K562 (cell line): ENCODE measurements around the gene SLC13A3. TPM values are rescaled to one million over a fixed set of nuclear protein-coding genes. Genes with fewer than 3 reads are reported as not detected.

Source experiments
- ATF1 ChIP-seq, 2 experiments: fragments of 450-650 bp in 1 of 2; IDR thresholded peaks; 2 replicates each; pipeline ENCODE4 v1.6.1; 2016; ENCODE audit warnings: missing compliant biosample characterization in 1 of 2, missing genetic modification characterization in 1 of 2
- BRCA1 ChIP-seq, 2 experiments: fragments of 450-650 bp in 1 of 2; sonication (generic) in 1 of 2; formaldehyde crosslinking in 1 of 2; IDR thresholded peaks; 2 replicates each; pipeline versions ENCODE4 v1.5.0 to v1.6.1; 2017 to 2020; ENCODE audit warnings: mild to moderate bottlenecking in 1 of 2, missing genetic modification reagents in 1 of 2
- CAMTA2 ChIP-seq: fragments of 250-450 bp; sonication (Bioruptor Pico); conservative IDR thresholded peaks from 2 replicates; pipeline ENCODE4 v1.5.1; 2022
- CEBPB ChIP-seq: fragments of 450-650 bp; IDR thresholded peaks from 2 replicates; pipeline ENCODE4 v1.6.1; 2016; ENCODE audit warnings: missing genetic modification characterization, missing compliant biosample characterization
- CHD2 ChIP-seq: IDR thresholded peaks from 2 replicates; pipeline ENCODE4 v1.6.1; 2011; ENCODE audit warnings: low read depth, low read length
- DIDO1 ChIP-seq: fragments of 450-650 bp; IDR thresholded peaks from 2 replicates; pipeline ENCODE4 v1.6.1; 2016; ENCODE audit warnings: low read depth, missing biosample characterization, missing genetic modification characterization
- GTF2F1 ChIP-seq: IDR thresholded peaks from 2 replicates; pipeline ENCODE4 v1.6.1; 2011; ENCODE audit warnings: low read depth, low read length, improper control_type of control experiment
- KAT2B ChIP-seq: IDR thresholded peaks from one replicate; pipeline ENCODE4 v1.6.1; 2012; ENCODE audit warnings: low read depth, mild to moderate bottlenecking, control low read depth, inconsistent platforms, low read length, moderate library complexity
- NELFE ChIP-seq: IDR thresholded peaks from 2 replicates; pipeline ENCODE4 v1.6.1; 2011; ENCODE audit warnings: mild to moderate bottlenecking; ENCODE audit not compliant: insufficient read depth, insufficient read length
- NONO ChIP-seq, 2 experiments: fragments of 200-400 bp in 1 of 2; fragments of 450-650 bp in 1 of 2; formaldehyde crosslinking in 1 of 2; IDR thresholded peaks; 2 replicates each; pipeline ENCODE4 v1.6.1; 2017; ENCODE audit warnings: low read depth in 2 of 2, mild to moderate bottlenecking in 2 of 2, moderate library complexity in 2 of 2, low read length in 1 of 2
- SMAD2 ChIP-seq: fragments of 150-350 bp; IDR thresholded peaks from 2 replicates; pipeline ENCODE4 v1.6.1; 2014; ENCODE audit warnings: low read depth, mild to moderate bottlenecking, low read length
- ZNF311 ChIP-seq: fragments of 250-450 bp; sonication (Bioruptor Pico); IDR thresholded peaks from 2 replicates; pipeline ENCODE4 v1.4.0; 2020; ENCODE audit warnings: mild to moderate bottlenecking, moderate library complexity
- ZNF589 ChIP-seq: fragments of 200-800 bp; sonication (Bioruptor generic); IDR thresholded peaks from 2 replicates; pipeline ENCODE4 v1.6.1; 2016; ENCODE audit warnings: low read depth, missing genetic modification characterization, missing compliant biosample characterization
- ZZZ3 ChIP-seq: fragments of 450-650 bp; IDR thresholded peaks from 2 replicates; pipeline ENCODE4 v1.6.1; 2016; ENCODE audit warnings: antibody characterized with exemption, mild to moderate bottlenecking, moderate library complexity
- polyA plus RNA-seq, 8 experiments: library from polyadenylated mRNA; depleted of rRNA in 4 of 8; stranded (reverse) in 5 of 8; unstranded in 3 of 8; fragments of >200 nt; fragmentation: Nextera tagmentation in 2 of 8; fragmentation: Illumina TruSeq in 1 of 8; extraction: Ambion mirVana in 2 of 8; extraction: Trizol in 1 of 8; gene quantifications; 2 replicates each; pipeline versions ENCODE4 v1.2.1 to v1.2.3, GENCODE V29; 2011 to 2014; ENCODE audit warnings: inconsistent platforms in 1 of 8, missing spikeins in 1 of 8
- total RNA-seq, 7 experiments: library from RNA; depleted of rRNA in 6 of 7; stranded (reverse); fragments of >200 nt in 6 of 7; fragmentation: Illumina TruSeq in 2 of 7; extraction: Trizol in 2 of 7; gene quantifications; 2 replicates each; pipeline versions ENCODE4 v1.2.1 to v1.2.3, GENCODE V29; 2011 to 2021; ENCODE audit warnings: low replicate concordance in 1 of 7
- TF ChIP-seq, protein P1 (sequence below), 2 experiments: IDR thresholded peaks; 2 replicates each; pipeline ENCODE4 v1.6.1; 2012; ENCODE audit warnings: improper control_type of control experiment in 2 of 2, low read depth in 2 of 2, low read length in 2 of 2, borderline replicate concordance in 1 of 2
- TF ChIP-seq, protein P2 (sequence below): fragments of 250-450 bp; sonication (Bioruptor Pico); IDR thresholded peaks from 2 replicates; pipeline ENCODE4 v1.4.0; 2020; ENCODE audit warnings: mild to moderate bottlenecking
- TF ChIP-seq, protein P3 (sequence below): fragments of 450-650 bp; IDR thresholded peaks from 2 replicates; pipeline ENCODE4 v1.6.1; 2016; ENCODE audit warnings: mild to moderate bottlenecking
- TF ChIP-seq, protein P4 (sequence below): fragments of 250-450 bp; sonication (Bioruptor Pico); IDR thresholded peaks from 2 replicates; pipeline ENCODE4 v1.8.0; 2022; ENCODE audit warnings: inconsistent platforms, mild to moderate bottlenecking, moderate library complexity, borderline replicate concordance

SLC13A3 gene
- total and polyA plus RNA-seq, 9 of the 15 experiments (the other 6 are each of a cell fraction or from before 2014, with no cell fraction given) = 5.5 to 16.4 (median 8.5) TPM

DNA sequence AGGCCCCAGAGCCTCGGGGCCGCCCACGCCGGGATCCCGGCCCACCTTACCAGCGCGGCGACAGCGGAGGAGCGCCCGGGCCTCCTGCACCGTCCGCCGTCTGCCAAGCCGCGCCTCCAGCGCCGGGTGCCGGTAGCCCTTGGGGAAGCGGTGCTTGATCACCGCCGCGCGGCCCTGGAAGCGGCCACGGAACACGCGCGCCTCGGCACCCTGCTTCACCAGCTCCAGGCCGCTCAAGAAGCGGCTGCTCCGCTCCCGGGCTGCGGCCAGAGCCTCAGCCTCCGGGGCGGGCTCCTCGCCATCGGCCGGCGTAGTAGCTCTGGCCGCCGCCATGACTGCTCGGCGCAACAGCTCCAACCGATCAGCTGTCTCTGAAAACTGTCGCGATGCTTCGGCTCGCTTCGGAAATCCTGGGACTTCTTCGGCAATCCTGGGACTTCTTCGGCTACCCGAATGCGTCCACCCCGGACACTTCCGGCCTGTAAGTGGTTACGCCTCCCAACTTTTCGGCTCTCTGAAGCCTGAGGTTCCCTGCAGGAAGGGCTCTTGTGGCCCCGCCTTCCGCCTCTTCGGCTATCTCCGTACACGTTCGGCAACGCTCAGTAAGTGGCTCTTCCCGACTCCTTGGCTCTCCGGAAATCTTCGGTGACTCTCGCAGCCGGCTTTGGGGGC, 38.0 kb upstream of the SLC13A3 start, which contains the start of gene TP53RK (continued):
- TF ChIP-seq, protein P1, sequence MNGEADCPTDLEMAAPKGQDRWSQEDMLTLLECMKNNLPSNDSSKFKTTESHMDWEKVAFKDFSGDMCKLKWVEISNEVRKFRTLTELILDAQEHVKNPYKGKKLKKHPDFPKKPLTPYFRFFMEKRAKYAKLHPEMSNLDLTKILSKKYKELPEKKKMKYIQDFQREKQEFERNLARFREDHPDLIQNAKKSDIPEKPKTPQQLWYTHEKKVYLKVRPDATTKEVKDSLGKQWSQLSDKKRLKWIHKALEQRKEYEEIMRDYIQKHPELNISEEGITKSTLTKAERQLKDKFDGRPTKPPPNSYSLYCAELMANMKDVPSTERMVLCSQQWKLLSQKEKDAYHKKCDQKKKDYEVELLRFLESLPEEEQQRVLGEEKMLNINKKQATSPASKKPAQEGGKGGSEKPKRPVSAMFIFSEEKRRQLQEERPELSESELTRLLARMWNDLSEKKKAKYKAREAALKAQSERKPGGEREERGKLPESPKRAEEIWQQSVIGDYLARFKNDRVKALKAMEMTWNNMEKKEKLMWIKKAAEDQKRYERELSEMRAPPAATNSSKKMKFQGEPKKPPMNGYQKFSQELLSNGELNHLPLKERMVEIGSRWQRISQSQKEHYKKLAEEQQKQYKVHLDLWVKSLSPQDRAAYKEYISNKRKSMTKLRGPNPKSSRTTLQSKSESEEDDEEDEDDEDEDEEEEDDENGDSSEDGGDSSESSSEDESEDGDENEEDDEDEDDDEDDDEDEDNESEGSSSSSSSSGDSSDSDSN (IDR thresholded peaks at IDR 0.05; ENCODE audit: borderline replicate concordance in 1 of 2, low read depth in 2 of 2, low read length in 2 of 2) = peak; percentile 96 to 98
- no peak for TF ChIP-seq DIDO1 (tag)
- no peak for TF ChIP-seq KAT2B
- TF ChIP-seq CEBPB (tag) = no peak
- TF ChIP-seq CHD2 = peak; percentile 85
- no peak for TF ChIP-seq ZZZ3
- TF ChIP-seq, protein P2, sequence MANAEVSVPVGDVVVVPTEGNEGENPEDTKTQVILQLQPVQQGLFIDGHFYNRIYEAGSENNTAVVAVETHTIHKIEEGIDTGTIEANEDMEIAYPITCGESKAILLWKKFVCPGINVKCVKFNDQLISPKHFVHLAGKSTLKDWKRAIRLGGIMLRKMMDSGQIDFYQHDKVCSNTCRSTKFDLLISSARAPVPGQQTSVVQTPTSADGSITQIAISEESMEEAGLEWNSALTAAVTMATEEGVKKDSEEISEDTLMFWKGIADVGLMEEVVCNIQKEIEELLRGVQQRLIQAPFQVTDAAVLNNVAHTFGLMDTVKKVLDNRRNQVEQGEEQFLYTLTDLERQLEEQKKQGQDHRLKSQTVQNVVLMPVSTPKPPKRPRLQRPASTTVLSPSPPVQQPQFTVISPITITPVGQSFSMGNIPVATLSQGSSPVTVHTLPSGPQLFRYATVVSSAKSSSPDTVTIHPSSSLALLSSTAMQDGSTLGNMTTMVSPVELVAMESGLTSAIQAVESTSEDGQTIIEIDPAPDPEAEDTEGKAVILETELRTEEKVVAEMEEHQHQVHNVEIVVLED (CRISPR knock-in tag) = no peak
- TF ChIP-seq ATF1 (CRISPR knock-in tag; IDR thresholded peaks at IDR 0.05) = no peak
- TF ChIP-seq ATF1 (tag; IDR thresholded peaks at IDR 0.05) = peak; percentile 39; the same call in 1 of the 2 replicates
- no peak; the same call in 1 of the 2 replicates for TF ChIP-seq ZNF589 (CRISPR knock-in tag)
- TF ChIP-seq, protein P3, sequence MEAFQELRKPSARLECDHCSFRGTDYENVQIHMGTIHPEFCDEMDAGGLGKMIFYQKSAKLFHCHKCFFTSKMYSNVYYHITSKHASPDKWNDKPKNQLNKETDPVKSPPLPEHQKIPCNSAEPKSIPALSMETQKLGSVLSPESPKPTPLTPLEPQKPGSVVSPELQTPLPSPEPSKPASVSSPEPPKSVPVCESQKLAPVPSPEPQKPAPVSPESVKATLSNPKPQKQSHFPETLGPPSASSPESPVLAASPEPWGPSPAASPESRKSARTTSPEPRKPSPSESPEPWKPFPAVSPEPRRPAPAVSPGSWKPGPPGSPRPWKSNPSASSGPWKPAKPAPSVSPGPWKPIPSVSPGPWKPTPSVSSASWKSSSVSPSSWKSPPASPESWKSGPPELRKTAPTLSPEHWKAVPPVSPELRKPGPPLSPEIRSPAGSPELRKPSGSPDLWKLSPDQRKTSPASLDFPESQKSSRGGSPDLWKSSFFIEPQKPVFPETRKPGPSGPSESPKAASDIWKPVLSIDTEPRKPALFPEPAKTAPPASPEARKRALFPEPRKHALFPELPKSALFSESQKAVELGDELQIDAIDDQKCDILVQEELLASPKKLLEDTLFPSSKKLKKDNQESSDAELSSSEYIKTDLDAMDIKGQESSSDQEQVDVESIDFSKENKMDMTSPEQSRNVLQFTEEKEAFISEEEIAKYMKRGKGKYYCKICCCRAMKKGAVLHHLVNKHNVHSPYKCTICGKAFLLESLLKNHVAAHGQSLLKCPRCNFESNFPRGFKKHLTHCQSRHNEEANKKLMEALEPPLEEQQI = no peak
- TF ChIP-seq CAMTA2 (CRISPR knock-in tag) = no peak
- peak in 1 of 2 experiments; percentile 93; a peak in 2 of 4 replicates for TF ChIP-seq NONO (IDR thresholded peaks at IDR 0.05; ENCODE audit: low read depth in 2 of 2, low read length in 1 of 2)
- TF ChIP-seq, protein P4, sequence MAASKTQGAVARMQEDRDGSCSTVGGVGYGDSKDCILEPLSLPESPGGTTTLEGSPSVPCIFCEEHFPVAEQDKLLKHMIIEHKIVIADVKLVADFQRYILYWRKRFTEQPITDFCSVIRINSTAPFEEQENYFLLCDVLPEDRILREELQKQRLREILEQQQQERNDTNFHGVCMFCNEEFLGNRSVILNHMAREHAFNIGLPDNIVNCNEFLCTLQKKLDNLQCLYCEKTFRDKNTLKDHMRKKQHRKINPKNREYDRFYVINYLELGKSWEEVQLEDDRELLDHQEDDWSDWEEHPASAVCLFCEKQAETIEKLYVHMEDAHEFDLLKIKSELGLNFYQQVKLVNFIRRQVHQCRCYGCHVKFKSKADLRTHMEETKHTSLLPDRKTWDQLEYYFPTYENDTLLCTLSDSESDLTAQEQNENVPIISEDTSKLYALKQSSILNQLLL (CRISPR knock-in tag) = no peak
- TF ChIP-seq ZNF311 = no peak
- no peak for TF ChIP-seq SMAD2
- TF ChIP-seq NELFE = no peak
- no peak for TF ChIP-seq BRCA1 (IDR thresholded peaks at IDR 0.05)
- TF ChIP-seq BRCA1 (CRISPR knock-in tag; IDR thresholded peaks at IDR 0.05) = no peak; the same call in 1 of the 2 replicates
- TF ChIP-seq GTF2F1 = no peak; the same call in 1 of the 2 replicates
